G401 (cell line): ENCODE data around the gene HIF1A. TPM values are rescaled to one million over a fixed set of nuclear protein-coding genes. Genes with fewer than 3 reads are reported as not detected.

Experiments
- DNase-seq: peaks from one replicate; pipeline ENCODE4 v3.0.0-alpha.2; 2015; ENCODE audit warnings: low spot score
- in situ Hi-C: cut with HindIII; loops from 2 replicates; pipeline ENCODE4 v1.10.0; 2016; ENCODE audit warnings: low sequenced_read_pairs, mixed read lengths
- total RNA-seq: library from RNA; depleted of rRNA; stranded (reverse); fragments of >200 nt; shearing (Covaris generic); gene quantifications from 2 replicates; pipeline ENCODE4 v1.2.3, GENCODE V29; 2014; rRNA removed

Gene HIF1A
- total RNA-seq, 1 experiment from 2014 or later = 115 TPM

DNA sequence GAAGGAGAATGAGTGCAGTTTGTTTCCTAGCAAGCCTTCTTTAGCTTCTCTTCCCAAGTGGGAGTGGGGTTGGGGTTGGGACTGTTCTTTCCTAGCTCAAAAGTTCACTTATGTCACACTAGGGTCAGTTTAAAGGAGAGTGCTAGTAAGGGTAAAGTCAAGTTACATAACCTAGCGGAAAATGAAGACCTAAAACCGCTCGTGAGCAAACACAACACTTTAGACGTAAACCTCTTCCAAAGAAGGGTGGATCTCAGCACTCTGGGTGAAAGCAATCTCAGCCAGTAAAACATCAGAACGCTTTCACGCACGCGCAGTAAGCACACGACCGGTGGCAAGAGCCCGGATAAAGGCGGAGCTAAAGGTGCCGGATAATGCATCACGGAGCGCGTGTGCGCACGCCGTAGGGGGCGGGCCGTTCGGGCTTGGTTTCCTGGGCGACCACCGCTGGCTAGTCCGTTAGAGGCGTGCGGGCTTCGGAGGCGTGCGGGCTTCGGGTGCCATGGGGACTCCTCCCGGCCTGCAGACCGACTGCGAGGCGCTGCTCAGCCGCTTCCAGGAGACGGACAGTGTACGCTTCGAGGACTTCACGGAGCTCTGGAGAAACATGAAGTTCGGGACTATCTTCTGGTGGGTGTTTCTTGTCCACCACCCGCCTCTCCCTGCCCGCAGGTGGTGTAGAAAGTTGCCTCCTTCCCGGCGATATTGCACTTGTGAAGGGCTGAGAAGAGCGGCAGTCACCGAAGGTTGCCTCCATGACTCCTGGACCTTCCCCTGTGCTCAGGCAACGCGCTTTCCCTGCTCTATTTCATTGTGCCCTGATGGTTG lies 66.9 kb downstream of the HIF1A start, which contains the start of gene SNAPC1:
Gene SNAPC1, plus strand, starts transcription at position 462 of the 828 bp plus-strand sequence. Its CDS starts 41 bp downstream, at position 503.
- DNase-seq = peak; percentile 97
- in situ Hi-C loops = no loop called here

DNA sequence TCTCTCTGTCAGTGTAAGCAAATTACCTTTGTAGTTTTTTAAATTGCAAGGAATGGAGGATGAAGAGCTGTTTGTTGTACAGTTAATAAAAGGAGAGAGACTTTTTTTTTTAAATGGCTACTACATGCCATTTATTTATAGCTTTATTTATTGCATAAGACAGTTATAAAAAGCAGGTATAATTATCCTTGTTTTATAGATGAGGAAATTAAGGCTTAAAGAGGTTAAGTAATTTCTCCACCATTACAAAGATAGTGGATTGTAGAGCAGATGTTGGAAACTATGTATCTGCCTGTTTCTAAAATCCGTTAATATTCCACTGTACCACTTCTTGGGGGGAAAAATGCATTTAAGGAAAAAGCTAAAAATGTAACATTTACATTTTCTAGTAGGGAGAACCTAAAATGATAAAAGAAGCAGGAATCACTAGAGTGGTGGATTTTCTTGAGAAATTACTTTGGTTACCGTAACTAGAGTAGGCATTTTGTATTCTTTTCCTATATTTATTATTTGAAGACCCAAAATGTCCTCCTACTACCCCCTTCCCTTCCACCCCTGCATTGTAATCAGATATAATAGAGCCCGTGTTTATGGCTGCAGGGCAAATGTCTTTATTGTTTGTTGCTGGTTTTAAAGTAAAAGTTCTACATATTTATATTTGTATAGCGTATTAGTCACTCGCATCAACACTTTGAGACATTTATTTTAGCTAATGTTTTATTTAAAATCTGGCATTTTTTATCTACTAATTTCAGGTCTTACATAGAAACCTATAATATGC lies 69.2 kb downstream of the HIF1A start:
- DNase-seq = no peak
- in situ Hi-C loops = no loop called here

DNA sequence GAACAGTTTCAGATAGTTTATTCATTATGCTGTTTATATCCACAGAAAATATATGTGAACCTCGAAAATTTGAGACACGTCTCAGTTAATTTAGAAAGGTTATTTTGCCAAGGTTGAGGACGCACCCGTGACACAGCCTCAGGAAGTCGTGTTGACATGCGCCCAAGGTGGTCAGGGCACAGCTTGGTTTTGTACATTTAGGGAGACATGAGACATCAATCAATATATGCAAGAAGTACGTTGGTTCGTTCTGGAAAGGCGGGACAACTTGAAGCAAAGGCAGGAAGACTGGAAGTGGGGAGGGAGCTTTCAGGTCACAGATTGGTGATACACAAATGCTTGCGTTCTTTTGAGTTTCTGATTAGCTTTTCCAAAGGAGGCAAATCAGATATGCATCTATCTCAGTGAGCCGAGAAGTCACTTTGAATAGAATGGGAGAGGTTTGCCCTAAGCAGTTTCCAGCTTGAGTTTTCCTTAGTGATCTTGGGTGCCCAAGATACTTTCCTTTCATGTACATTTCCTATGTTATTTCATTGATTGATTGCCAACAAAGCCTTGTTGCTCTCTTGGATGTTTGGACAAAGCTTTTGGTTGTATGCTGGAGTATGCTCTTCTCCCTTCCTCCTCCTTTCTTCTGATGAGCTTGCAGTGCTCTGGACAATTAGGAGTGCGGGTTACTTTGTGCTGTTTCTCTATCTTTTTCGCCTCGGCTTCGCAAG lies 70.1 kb downstream of the HIF1A start:
- in situ Hi-C loops = no loop called here

DNA sequence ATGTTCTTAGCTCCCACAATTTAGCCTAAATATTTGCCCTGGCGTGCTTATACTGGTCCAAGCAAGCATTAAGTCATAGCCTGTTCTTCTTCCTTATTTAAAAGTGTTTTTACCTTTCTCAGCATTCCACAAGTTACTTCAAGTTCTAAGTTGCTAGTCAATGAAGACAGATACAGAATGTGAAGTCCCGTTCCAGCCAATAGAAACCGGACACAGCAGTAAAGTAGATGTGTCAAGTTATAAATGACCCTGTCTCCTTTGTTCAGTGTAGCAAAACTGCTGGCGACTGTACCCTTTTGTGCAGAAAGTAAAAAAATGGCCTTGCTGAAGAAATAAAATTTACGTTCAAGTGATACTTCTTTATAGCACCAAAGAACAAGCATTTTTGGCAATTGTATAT lies 70.8 kb downstream of the HIF1A start:
- DNase-seq = no peak
- in situ Hi-C loops = no loop called here

More for the DNA sequence above, 70.1 kb downstream of the HIF1A start:
- no peak for DNase-seq

DNA sequence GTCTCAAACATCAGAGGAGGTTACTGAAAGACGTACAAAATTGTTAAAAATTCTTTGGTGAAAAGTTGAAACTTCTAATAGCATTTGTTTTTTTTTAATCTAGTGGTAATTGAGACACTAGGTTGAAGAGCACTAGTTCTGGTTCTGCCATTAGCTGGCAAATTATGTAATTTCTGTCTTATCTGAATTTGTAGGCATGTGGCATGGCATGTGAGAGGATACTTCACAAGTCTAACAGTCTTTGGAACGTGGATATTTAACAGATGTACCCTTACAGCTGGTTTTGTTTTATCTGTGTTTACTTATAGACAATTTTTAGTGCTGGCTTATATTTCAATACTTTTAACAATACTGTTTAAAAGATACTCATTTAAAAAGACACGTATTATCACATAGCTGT lies 72.9 kb downstream of the HIF1A start:
- in situ Hi-C loops = no loop called here
- DNase-seq = no peak

DNA sequence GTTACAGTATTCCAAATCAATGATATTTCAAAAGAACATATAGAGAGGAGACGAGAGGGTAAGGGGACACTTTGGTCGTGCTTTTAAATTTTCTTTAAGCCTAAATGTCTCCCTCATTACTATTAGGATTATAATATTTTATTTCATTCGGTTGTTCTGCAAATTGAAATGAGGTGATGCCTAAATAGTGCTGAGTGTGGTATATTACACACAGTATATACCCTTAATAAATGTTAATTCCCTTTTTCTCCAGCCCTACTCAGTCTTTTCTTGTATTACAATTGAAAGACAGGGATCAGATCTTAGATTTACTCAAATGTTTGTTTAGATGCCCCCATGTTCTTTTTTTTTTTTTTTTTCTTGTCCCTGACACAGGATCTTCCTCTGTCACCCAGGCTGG lies 74.6 kb downstream of the HIF1A start:
- in situ Hi-C loops = no loop called here
- no peak for DNase-seq

DNA sequence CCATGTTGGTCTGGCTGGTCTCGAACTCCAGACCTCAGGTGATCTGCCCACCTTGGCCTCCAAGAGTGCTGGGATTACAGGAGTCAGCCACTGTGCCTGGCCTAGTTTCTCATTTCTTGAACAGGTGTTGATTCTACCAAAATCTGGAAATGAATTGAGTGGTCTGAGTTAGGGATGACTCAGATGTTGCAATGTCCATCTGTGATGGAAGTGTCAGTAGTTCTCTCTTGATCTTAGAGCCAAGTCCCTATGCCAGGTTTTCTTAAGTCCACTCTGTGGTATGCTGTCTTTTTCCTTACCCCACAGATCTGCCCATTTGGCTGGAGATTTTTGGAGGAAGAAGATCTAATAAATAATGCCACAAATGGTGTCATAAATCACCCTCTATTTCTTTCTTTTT lies 79.5 kb downstream of the HIF1A start:
- in situ Hi-C loops = no loop called here
- DNase-seq = no peak

DNA sequence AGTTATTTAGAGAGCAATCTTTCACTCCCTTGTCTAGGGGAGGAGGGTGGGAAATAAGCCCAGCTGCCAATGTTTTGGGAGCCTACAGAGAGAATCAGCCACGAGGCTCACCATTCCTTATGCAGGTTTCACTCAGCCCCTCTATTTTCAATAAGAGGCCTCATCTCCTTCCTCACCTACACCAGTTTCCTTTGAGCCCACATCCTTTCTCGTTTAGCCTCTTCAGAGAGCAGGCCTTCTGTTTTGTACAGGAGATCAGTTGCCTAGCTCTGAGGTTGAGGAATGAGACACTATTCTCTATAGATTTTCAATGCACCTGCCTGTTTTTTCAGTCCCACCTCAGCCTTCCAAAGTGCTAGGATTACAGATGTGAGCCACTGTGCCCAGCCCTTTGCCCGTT lies 84.8 kb downstream of the HIF1A start:
- in situ Hi-C loops = no loop called here
- DNase-seq = no peak

DNA sequence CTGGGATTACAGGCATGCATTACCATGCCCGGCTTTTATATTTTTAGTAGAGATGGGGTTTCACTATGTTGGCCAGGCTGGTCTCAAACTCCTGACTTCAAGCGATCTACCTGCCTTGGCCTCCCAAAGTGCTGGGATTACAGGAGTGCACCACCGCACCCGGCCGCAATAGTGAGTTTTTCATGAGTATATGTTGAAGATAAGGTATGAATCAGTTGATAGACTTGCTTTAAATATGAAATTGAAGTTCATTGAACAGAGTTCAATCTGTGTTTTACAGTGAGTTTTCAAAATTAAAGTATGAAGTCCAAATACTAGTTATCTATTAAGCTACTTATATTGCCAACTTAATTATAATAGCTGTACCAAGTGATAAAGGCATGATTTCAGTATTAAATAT lies 102.0 kb downstream of the HIF1A start:
- in situ Hi-C loops = no loop called here
- no peak for DNase-seq

Other genes starting within 250 kb of the HIF1A start
- gene SNAPC1, start 66.9 kb downstream of the HIF1A start, total RNA-seq = 11.8 and 13.1 TPM in 2 replicates
- gene SYT16, start 117.2 kb downstream of the HIF1A start, total RNA-seq = not detected in 2 replicates